Activated naive CD8-positive, alpha-beta T cell treated with anti-CD3 and anti-CD28 coated beads for 36 hours (primary cell): ENCODE data around the gene BAG1. TPM values are rescaled to one million over a fixed set of nuclear protein-coding genes. Genes with fewer than 3 reads are reported as not detected.
A peak's percentile ranks its signal among the peaks of the same experiment; 100 is the strongest.

ENCODE experiments used
- DNase-seq: peaks from one replicate; pipeline ENCODE4 v3.0.0; 2021
- H3K27ac Mint-ChIP-seq: one replicate; pipeline ENCODE4 v1.8.0; 2022; ENCODE audit warnings: mild to moderate bottlenecking, moderate library complexity, mixed read lengths
- H3K27me3 Mint-ChIP-seq: one replicate; pipeline ENCODE4 v1.8.0; 2022; ENCODE audit warnings: mild to moderate bottlenecking, mixed read lengths
- H3K36me3 Mint-ChIP-seq: one replicate; pipeline ENCODE4 v1.8.0; 2021; ENCODE audit warnings: mild to moderate bottlenecking, mixed read lengths
- H3K4me1 Mint-ChIP-seq: one replicate; pipeline ENCODE4 v1.8.0; 2021; ENCODE audit warnings: mixed read lengths
- H3K4me3 Mint-ChIP-seq: one replicate; pipeline ENCODE4 v1.8.0; 2022; ENCODE audit warnings: mild to moderate bottlenecking, moderate library complexity, mixed read lengths
- H3K9me3 Mint-ChIP-seq: one replicate; pipeline ENCODE4 v1.8.0; 2022; ENCODE audit warnings: mixed read lengths
- total RNA-seq, 2 experiments: library from RNA; stranded (reverse); gene quantifications; one replicate each; pipeline ENCODE4 v1.2.3, GENCODE V29; 2021

Gene BAG1
- total RNA-seq, 2 experiments from 2014 or later: 87.2 to 90.9 TPM

GRCh38 chr9:33289936-33290246, 25.4 kb upstream of the BAG1 start:
- Mint-ChIP-seq H3K27ac (peak overlapping the region; percentile 100), H3K9me3 (no peaks in the 10 kb centered on the region), H3K4me3 (peak overlapping the region; percentile 98), H3K27me3 (no peaks in the 10 kb centered on the region), H3K36me3 (peaks cover 35% of the 10 kb centered on the region), H3K4me1 (peaks cover 51% of the 10 kb centered on the region)
- DNase-seq: no peak

- Mint-ChIP-seq H3K4me1 (peaks cover 47% of the 10 kb centered on the region), H3K27me3 (no peaks in the 10 kb centered on the region)
These were observed 25.0 kb upstream of the BAG1 start for GRCh38 chr9:33289496-33289895.

GRCh38 chr9:33288828-33289483, 24.4 kb upstream of the BAG1 start:
- peak overlapping the region; percentile 100 for H3K27ac Mint-ChIP-seq
- H3K4me3 Mint-ChIP-seq: peak overlapping the region; percentile 98
- no peaks in the 10 kb centered on the region for H3K27me3 Mint-ChIP-seq
- H3K9me3 Mint-ChIP-seq: no peaks in the 10 kb centered on the region
- H3K36me3 Mint-ChIP-seq: peaks cover 28% of the 10 kb centered on the region
- peaks cover 41% of the 10 kb centered on the region for H3K4me1 Mint-ChIP-seq
- no peak for DNase-seq

More at GRCh38 chr9:33289496-33289895, 25.0 kb upstream of the BAG1 start:
- peak; percentile 40 for DNase-seq
- Mint-ChIP-seq H3K4me3 (peak overlapping the region; percentile 98), H3K36me3 (peaks cover 31% of the 10 kb centered on the region), H3K9me3 (no peaks in the 10 kb centered on the region), H3K27ac (peak overlapping the region; percentile 100)

GRCh38 chr9:33288235-33288634, 23.7 kb upstream of the BAG1 start:
- H3K4me3 Mint-ChIP-seq: no peak overlapping the region
- peak overlapping the region; percentile 100 for H3K27ac Mint-ChIP-seq
- peaks cover 26% of the 10 kb centered on the region for H3K36me3 Mint-ChIP-seq
- H3K9me3 Mint-ChIP-seq: no peaks in the 10 kb centered on the region
- no peak for DNase-seq
- H3K27me3 Mint-ChIP-seq: no peaks in the 10 kb centered on the region
- peaks cover 36% of the 10 kb centered on the region for H3K4me1 Mint-ChIP-seq

- Mint-ChIP-seq H3K4me3 (no peak overlapping the region), H3K27ac (peak overlapping the region; percentile 18), H3K9me3 (no peaks in the 10 kb centered on the region), H3K36me3 (peaks cover 15% of the 10 kb centered on the region), H3K4me1 (peaks cover 24% of the 10 kb centered on the region), H3K27me3 (no peaks in the 10 kb centered on the region)
- DNase-seq: peak; percentile 39
These were observed 22.6 kb upstream of the BAG1 start for GRCh38 chr9:33287087-33287490.

GRCh38 chr9:33285502-33285901, 21.0 kb upstream of the BAG1 start:
- Mint-ChIP-seq H3K9me3 (no peaks in the 10 kb centered on the region), H3K4me3 (no peak overlapping the region), H3K27ac (no peak overlapping the region), H3K36me3 (peaks cover 5% of the 10 kb centered on the region), H3K27me3 (no peaks in the 10 kb centered on the region), H3K4me1 (peaks cover 9% of the 10 kb centered on the region)
- no peak for DNase-seq

- H3K9me3 Mint-ChIP-seq: no peaks in the 10 kb centered on the region
- no peak for DNase-seq
- no peaks in the 10 kb centered on the region for H3K27me3 Mint-ChIP-seq
- H3K36me3 Mint-ChIP-seq: peaks cover 13% of the 10 kb centered on the region
- peaks cover 9% of the 10 kb centered on the region for H3K4me1 Mint-ChIP-seq
- H3K27ac Mint-ChIP-seq: no peak overlapping the region
- no peak overlapping the region for H3K4me3 Mint-ChIP-seq
These were observed 13.0 kb upstream of the BAG1 start for GRCh38 chr9:33277484-33277883.

GRCh38 chr9:33273972-33274328, 9.4 kb upstream of the BAG1 start:
- no peaks in the 10 kb centered on the region for H3K9me3 Mint-ChIP-seq
- H3K27me3 Mint-ChIP-seq: no peaks in the 10 kb centered on the region
- DNase-seq: no peak
- H3K4me1 Mint-ChIP-seq: peaks cover 7% of the 10 kb centered on the region
- H3K4me3 Mint-ChIP-seq: no peak overlapping the region
- H3K36me3 Mint-ChIP-seq: peaks cover 12% of the 10 kb centered on the region
- no peak overlapping the region for H3K27ac Mint-ChIP-seq

GRCh38 chr9:33273266-33273971, 8.9 kb upstream of the BAG1 start:
- H3K36me3 Mint-ChIP-seq: peaks cover 12% of the 10 kb centered on the region
- no peak overlapping the region for H3K4me3 Mint-ChIP-seq
- H3K4me1 Mint-ChIP-seq: peaks cover 7% of the 10 kb centered on the region
- H3K27ac Mint-ChIP-seq: no peak overlapping the region
- H3K27me3 Mint-ChIP-seq: no peaks in the 10 kb centered on the region
- H3K9me3 Mint-ChIP-seq: no peaks in the 10 kb centered on the region
- DNase-seq: no peak

GRCh38 chr9:33272061-33272460, 7.6 kb upstream of the BAG1 start:
- H3K9me3 Mint-ChIP-seq: no peaks in the 10 kb centered on the region
- no peak overlapping the region for H3K27ac Mint-ChIP-seq
- H3K27me3 Mint-ChIP-seq: no peaks in the 10 kb centered on the region
- peaks cover 8% of the 10 kb centered on the region for H3K36me3 Mint-ChIP-seq
- DNase-seq: no peak
- no peak overlapping the region for H3K4me3 Mint-ChIP-seq
- peaks cover 14% of the 10 kb centered on the region for H3K4me1 Mint-ChIP-seq

- Mint-ChIP-seq H3K36me3 (peaks cover 16% of the 10 kb centered on the region), H3K9me3 (no peaks in the 10 kb centered on the region), H3K4me1 (peaks cover 26% of the 10 kb centered on the region), H3K4me3 (no peak overlapping the region), H3K27me3 (no peaks in the 10 kb centered on the region), H3K27ac (no peak overlapping the region)
- DNase-seq: no peak
These were observed 5.6 kb upstream of the BAG1 start for GRCh38 chr9:33270146-33270545.

- H3K36me3 Mint-ChIP-seq: peaks cover 30% of the 10 kb centered on the region
- no peaks in the 10 kb centered on the region for H3K9me3 Mint-ChIP-seq
- H3K4me3 Mint-ChIP-seq: no peak overlapping the region
- peaks cover 30% of the 10 kb centered on the region for H3K4me1 Mint-ChIP-seq
- no peaks in the 10 kb centered on the region for H3K27me3 Mint-ChIP-seq
- DNase-seq: no peak
- peak overlapping the region; percentile 49 for H3K27ac Mint-ChIP-seq
These were observed 2.8 kb upstream of the BAG1 start for GRCh38 chr9:33267151-33267767.

GRCh38 chr9:33265211-33265865, 830 bp upstream of the BAG1 start:
- no peak for DNase-seq
- Mint-ChIP-seq H3K27me3 (no peaks in the 10 kb centered on the region), H3K4me1 (peaks cover 43% of the 10 kb centered on the region), H3K4me3 (peak overlapping the region; percentile 90), H3K27ac (peak overlapping the region; percentile 92), H3K9me3 (no peaks in the 10 kb centered on the region), H3K36me3 (peaks cover 36% of the 10 kb centered on the region)

- Mint-ChIP-seq H3K27ac (peak overlapping the region; percentile 87), H3K27me3 (no peaks in the 10 kb centered on the region), H3K9me3 (no peaks in the 10 kb centered on the region), H3K4me3 (peak overlapping the region; percentile 88), H3K4me1 (peaks cover 48% of the 10 kb centered on the region), H3K36me3 (peaks cover 44% of the 10 kb centered on the region)
- peak; percentile 54 for DNase-seq
These were observed 470 bp downstream of the BAG1 start for GRCh38 chr9:33264003-33264472.
